Left cardiac atrium (tissue), 4 donors: ENCODE measurements around the gene SLX4. TPM values are rescaled to one million over a fixed set of nuclear protein-coding genes. Genes with fewer than 3 reads are reported as not detected.
"Not testable (repeated sequence)": the region's sequence is repeated elsewhere in the genome, so short reads cannot be mapped to it uniquely, and the experiment has no call there.

ENCODE experiments used
- ATAC-seq, 2 donors: fragments of 200-7000 bp; cut with Tn5 transposase; one replicate each; pipeline ENCODE4 v1.9.1; 2020; ENCODE audit warnings: mild to moderate bottlenecking in 2 of 2, moderate library complexity in 2 of 2
- DNase-seq: peaks from one replicate; pipeline ENCODE4 v3.0.0-alpha.2; 2020
- intact Hi-C, 2 donors: fragments of 100-400 bp; cut with DNase I; formaldehyde crosslinking; loops; one replicate each; pipeline versions ENCODE4 v1.14.1 to v1.15.1; 2022 to 2023
- long read RNA-seq: library from polyadenylated mRNA; unstranded; transcript quantifications from one replicate; pipeline ENCODE4 v2.0.0, GENCODE V29; 2021
- total RNA-seq, 2 donors: library from RNA; stranded (reverse); fragmentation: NEBNext Ultra II Directional; extraction: Animal tissue kit (Norgen Biotek cat#: 25700); gene quantifications; one replicate each; pipeline ENCODE4 v1.2.1, GENCODE V29; 2021
- donor health status: DM: no; HTN: yes; CAD: no.
- donor health status: DM: no; HTN: yes; CAD: no; lungs with severe emphysema.
- donor health status: DM: yes; HTN: yes; CAD: no.
- donor health status: Dilated cardiomyopathy.

SLX4 gene
- total RNA-seq, result 1 to 10 TPM; 2.5 to 2.8 TPM
- long read RNA-seq, partial matches to known transcripts, result 1 of 1 reads
- long read RNA-seq, other reads (novel, unspliced or antisense), result 0 of 1 reads

- DNase-seq, result peak; percentile 93
- peak; percentile 98 for ATAC-seq
- intact Hi-C loops, result no loop called here
These were observed at the start of gene SLX4 for GRCh38 chr16:3611146-3611975. Gene SLX4 (minus strand): TSS chr16:3611606. CDS start chr16:3608964, 2,642 bp downstream.

- intact Hi-C loops, result no loop called here
- ATAC-seq, result no peak
- DNase-seq, result no peak
These were observed 47.8 kb upstream of the SLX4 start for GRCh38 chr16:3659251-3659650.

GRCh38 chr16:3656491-3657468 lies 45.4 kb upstream of the SLX4 start:
- no peak for ATAC-seq
- intact Hi-C loops, result no loop called here
- no peak for DNase-seq

- intact Hi-C loops, DNase-seq, ATAC-seq: not testable (repeated sequence)
These were observed 44.7 kb upstream of the SLX4 start for GRCh38 chr16:3656160-3656490.

GRCh38 chr16:3655396-3656159 lies 44.2 kb upstream of the SLX4 start:
- DNase-seq, result no peak

GRCh38 chr16:3655030-3655395 lies 43.6 kb upstream of the SLX4 start:
- DNase-seq, result no peak
- peak; percentile 23 to 25 for ATAC-seq

More at GRCh38 chr16:3655396-3656159, 44.2 kb upstream of the SLX4 start:
- intact Hi-C loops, result no loop called here
- ATAC-seq, result peak in 1 of 2 donors; percentile 31

GRCh38 chr16:3654249-3654991 lies 43.0 kb upstream of the SLX4 start, which contains the start of gene DNASE1:
Gene DNASE1 (plus strand): TSS chr16:3654691. CDS start chr16:3655374, 683 bp downstream.
- intact Hi-C loops, result no loop called here
- ATAC-seq (peak; percentile 50 to 69), DNase-seq (peak; percentile 55)

More at GRCh38 chr16:3655030-3655395, 43.6 kb upstream of the SLX4 start:
- intact Hi-C loops, result no loop called here

- DNase-seq (no peak), ATAC-seq (no peak)
- intact Hi-C loops, result no loop called here
These were observed 41.2 kb upstream of the SLX4 start for GRCh38 chr16:3652373-3653195.

- DNase-seq (no peak), ATAC-seq (no peak)
- intact Hi-C loops, result no loop called here
These were observed 40.3 kb upstream of the SLX4 start for GRCh38 chr16:3651461-3652372.

- intact Hi-C loops, result no loop called here
- no peak for DNase-seq
- ATAC-seq, result no peak
These were observed 39.3 kb upstream of the SLX4 start for GRCh38 chr16:3650631-3651265.

GRCh38 chr16:3646348-3646920 lies 35.0 kb upstream of the SLX4 start:
- DNase-seq, result no peak
- intact Hi-C loops, result no loop called here
- no peak for ATAC-seq

- intact Hi-C loops, result no loop called here
- ATAC-seq, result no peak
- no peak for DNase-seq
These were observed 34.3 kb upstream of the SLX4 start for GRCh38 chr16:3645504-3646347.

GRCh38 chr16:3645108-3645503 lies 33.7 kb upstream of the SLX4 start:
- intact Hi-C loops, result no loop called here
- DNase-seq (no peak), ATAC-seq (no peak)

- ATAC-seq (no peak), DNase-seq (no peak)
- intact Hi-C loops, result no loop called here
These were observed 31.8 kb upstream of the SLX4 start for GRCh38 chr16:3643095-3643730.
